ENCODE measurements around the gene ZNF550.
"Not testable (repeated sequence)": the region's sequence is repeated elsewhere in the genome, so short reads cannot be mapped to it uniquely, and the experiment has no call there.

Gene ZNF550

GRCh38 chr19:57527136-57527881 lies 32.4 kb downstream of the ZNF550 start, which contains the start of gene ZNF549:
Gene ZNF549 (plus strand): TSS chr19:57527356. CDS start chr19:57527574, 218 bp downstream.
- peak; percentile 62 to 81 (median 69) for DNase-seq

- DNase-seq = not testable (repeated sequence)
Observed at GRCh38 chr19:57518021-57518420, 41.6 kb downstream of the ZNF550 start.

- DNase-seq = no peak
Observed at GRCh38 chr19:57515255-57515654, 44.4 kb downstream of the ZNF550 start.

GRCh38 chr19:57512845-57513244 lies 46.8 kb downstream of the ZNF550 start:
- no peak for DNase-seq

GRCh38 chr19:57511484-57511883 lies 48.2 kb downstream of the ZNF550 start:
- no peak for DNase-seq

- DNase-seq = no peak
Observed at GRCh38 chr19:57506163-57506562, 53.5 kb downstream of the ZNF550 start.

GRCh38 chr19:57500400-57500799 lies 59.3 kb downstream of the ZNF550 start:
- DNase-seq = not testable (repeated sequence)

GRCh38 chr19:57499680-57500395 lies 59.8 kb downstream of the ZNF550 start, which contains the start of gene ZNF773:
Gene ZNF773 (plus strand): TSS chr19:57499938. CDS start chr19:57500081, 143 bp downstream.
- peak; percentile 84 to 95 (median 92) for DNase-seq

GRCh38 chr19:57499332-57499679 lies 60.4 kb downstream of the ZNF550 start:
- not testable (repeated sequence) for DNase-seq

GRCh38 chr19:57488299-57488644 lies 71.4 kb downstream of the ZNF550 start:
- not testable (repeated sequence) for DNase-seq

- DNase-seq = peak; percentile 86 to 95 (median 90)
Observed at GRCh38 chr19:57487477-57488298, 72.0 kb downstream of the ZNF550 start, which contains the start of gene ZNF419. Gene ZNF419 (plus strand): TSS chr19:57487750. CDS start chr19:57487951, 201 bp downstream.

Measured in activated naive CD4-positive, alpha-beta T cell (primary cell).